ENCODE results near the gene FYB1. TPM values are rescaled to one million over a fixed set of nuclear protein-coding genes. Genes with fewer than 3 reads are reported as not detected.

Gene FYB1
- total RNA-seq, 1 donor from 2014 or later, result not detected

DNA sequence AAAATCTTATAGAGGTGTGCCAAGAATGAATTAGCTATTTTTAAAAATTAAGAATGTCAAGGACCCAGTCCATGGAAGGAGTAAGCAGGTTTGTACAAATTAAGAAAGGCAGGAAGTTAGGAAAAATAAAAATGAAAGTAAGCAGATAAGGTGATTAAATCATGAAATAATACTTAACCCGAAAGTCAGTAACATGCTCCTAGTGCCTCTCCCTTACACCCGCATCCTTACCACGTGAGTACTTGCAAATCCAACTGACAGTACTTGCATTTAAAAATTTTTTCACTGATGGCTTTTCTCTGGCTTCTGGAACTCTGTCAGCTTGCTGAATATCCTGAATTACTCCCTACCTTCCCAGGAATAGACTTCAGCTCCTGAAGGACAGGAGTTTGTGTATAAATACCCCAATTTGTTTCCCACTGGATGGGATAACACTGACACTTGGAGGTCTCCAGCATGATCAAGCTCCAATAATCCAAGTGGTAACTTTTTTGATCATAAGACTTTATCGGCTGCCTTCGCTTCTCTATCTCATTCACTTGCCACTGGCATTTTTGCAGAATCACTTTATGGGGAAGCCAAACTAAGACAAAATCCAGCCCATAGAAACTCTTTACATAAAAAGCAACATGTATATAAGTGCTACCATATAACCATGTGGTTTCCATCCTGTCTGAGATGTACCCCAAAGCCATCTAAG, 103.6 kb downstream of the FYB1 start:
- no peak overlapping the region for H3K27ac Mint-ChIP-seq

DNA sequence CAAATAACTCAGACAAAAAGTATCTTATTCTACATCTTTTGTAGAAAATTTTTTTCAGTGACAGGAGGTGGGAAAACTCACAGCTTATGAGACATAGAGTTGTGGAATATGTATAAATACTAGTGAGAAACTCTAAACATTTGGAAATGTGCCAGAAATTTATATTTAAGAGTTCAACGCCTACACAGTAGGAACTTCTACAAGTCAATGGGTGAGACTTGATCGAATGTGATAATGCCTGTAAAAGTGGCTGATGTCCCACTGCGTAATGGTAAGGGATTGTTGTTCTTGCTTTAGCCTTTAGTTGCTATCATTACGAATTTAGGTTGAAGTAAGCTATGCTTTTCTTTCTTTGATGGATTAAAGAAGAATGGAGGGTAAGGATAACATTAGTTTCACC, 105.2 kb downstream of the FYB1 start:
- Mint-ChIP-seq H3K9me3 (ENCODE audit: low read depth) (no peaks in the 10 kb centered on the region), H3K4me3 (ENCODE audit: low read depth) (no peak overlapping the region), H3K36me3 (ENCODE audit: insufficient read depth) (no peaks in the 10 kb centered on the region), H3K4me1 (ENCODE audit: low read depth) (peaks cover 10% of the 10 kb centered on the region), H3K27me3 (no peaks in the 10 kb centered on the region), H3K27ac (no peak overlapping the region)
- DNase-seq (ENCODE audit: low spot score, unreplicated experiment), result no peak
- no peak for TF ChIP-seq CTCF (IDR thresholded peaks at IDR 0.05; ENCODE audit: unreplicated experiment)

More for the DNA sequence above, 103.6 kb downstream of the FYB1 start:
- TF ChIP-seq CTCF (IDR thresholded peaks at IDR 0.05; ENCODE audit: unreplicated experiment), result no peak
- Mint-ChIP-seq H3K9me3 (ENCODE audit: low read depth) (no peaks in the 10 kb centered on the region), H3K36me3 (ENCODE audit: insufficient read depth) (no peaks in the 10 kb centered on the region), H3K27me3 (no peaks in the 10 kb centered on the region), H3K4me3 (ENCODE audit: low read depth) (no peak overlapping the region), H3K4me1 (ENCODE audit: low read depth) (peaks cover 10% of the 10 kb centered on the region)
- no peak for DNase-seq (ENCODE audit: low spot score, unreplicated experiment)

DNA sequence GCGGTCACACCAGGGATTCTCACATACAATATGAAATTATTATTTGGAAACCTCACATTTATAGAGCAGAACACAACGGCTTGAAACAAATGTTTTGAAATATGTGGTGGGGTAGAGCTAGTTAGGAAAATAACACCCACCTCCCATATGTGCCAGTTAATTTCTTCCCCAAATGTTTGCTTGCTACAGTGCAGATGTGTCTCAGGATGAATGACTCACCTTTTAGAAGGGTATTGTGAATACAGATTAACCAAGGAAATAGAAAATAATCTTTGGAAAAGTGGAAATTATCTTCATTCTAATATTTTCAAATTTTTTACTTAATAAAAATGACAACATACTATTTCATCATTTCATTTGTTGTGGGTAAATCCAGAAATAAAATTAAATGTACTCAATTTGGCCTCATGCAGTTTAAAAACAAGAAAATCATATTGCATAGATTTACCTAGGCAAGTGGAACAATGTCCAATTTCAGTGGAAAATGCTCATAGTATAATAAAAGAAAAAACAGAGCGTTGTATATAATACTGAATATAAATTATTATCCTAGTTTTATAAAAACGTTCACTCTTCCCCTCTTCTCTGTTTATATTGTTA, 105.9 kb downstream of the FYB1 start:
- Mint-ChIP-seq H3K4me3 (ENCODE audit: low read depth) (no peak overlapping the region), H3K36me3 (ENCODE audit: insufficient read depth) (no peaks in the 10 kb centered on the region), H3K9me3 (ENCODE audit: low read depth) (no peaks in the 10 kb centered on the region), H3K27ac (no peak overlapping the region), H3K27me3 (no peaks in the 10 kb centered on the region), H3K4me1 (ENCODE audit: low read depth) (peaks cover 10% of the 10 kb centered on the region)
- DNase-seq (ENCODE audit: low spot score, unreplicated experiment), result no peak
- no peak for TF ChIP-seq CTCF (IDR thresholded peaks at IDR 0.05; ENCODE audit: unreplicated experiment)

GRCh38 chr5:39109606-39110005, 109.8 kb downstream of the FYB1 start:
- Mint-ChIP-seq H3K9me3 (ENCODE audit: low read depth) (no peaks in the 10 kb centered on the region), H3K27me3 (no peaks in the 10 kb centered on the region), H3K36me3 (ENCODE audit: insufficient read depth) (no peaks in the 10 kb centered on the region), H3K27ac (no peak overlapping the region), H3K4me3 (ENCODE audit: low read depth) (no peak overlapping the region), H3K4me1 (ENCODE audit: low read depth) (no peaks in the 10 kb centered on the region)
- no peak for DNase-seq (ENCODE audit: low spot score, unreplicated experiment)
- no peak for TF ChIP-seq CTCF (IDR thresholded peaks at IDR 0.05; ENCODE audit: unreplicated experiment)

DNA sequence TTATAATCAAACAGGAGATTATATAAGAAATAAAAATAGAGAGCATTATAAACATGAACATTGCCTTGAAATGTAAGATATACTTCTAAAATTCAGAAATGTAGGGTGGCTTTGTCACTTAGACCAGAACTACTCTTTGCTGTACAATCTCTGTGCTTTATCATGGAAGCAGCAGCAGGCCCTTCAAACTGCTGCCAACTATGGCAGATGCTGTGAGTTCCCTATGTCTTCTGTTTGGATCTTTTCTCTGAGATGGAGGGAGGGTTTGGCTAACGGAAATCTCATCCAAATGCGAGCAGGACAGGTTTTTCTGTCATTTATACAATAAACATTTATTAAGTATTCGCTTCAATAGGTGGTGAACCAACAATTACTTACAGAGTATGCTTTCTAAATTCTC, 110.4 kb downstream of the FYB1 start:
- no peak overlapping the region for H3K4me3 Mint-ChIP-seq (ENCODE audit: low read depth)
- no peaks in the 10 kb centered on the region for H3K36me3 Mint-ChIP-seq (ENCODE audit: insufficient read depth)
- no peak for TF ChIP-seq CTCF (IDR thresholded peaks at IDR 0.05; ENCODE audit: unreplicated experiment)
- no peak overlapping the region for H3K27ac Mint-ChIP-seq
- no peaks in the 10 kb centered on the region for H3K27me3 Mint-ChIP-seq
- H3K9me3 Mint-ChIP-seq (ENCODE audit: low read depth), result no peaks in the 10 kb centered on the region
- no peak for DNase-seq (ENCODE audit: low spot score, unreplicated experiment)
- no peaks in the 10 kb centered on the region for H3K4me1 Mint-ChIP-seq (ENCODE audit: low read depth)
